Measurements from ENCODE around the gene CFAP100.

DNA sequence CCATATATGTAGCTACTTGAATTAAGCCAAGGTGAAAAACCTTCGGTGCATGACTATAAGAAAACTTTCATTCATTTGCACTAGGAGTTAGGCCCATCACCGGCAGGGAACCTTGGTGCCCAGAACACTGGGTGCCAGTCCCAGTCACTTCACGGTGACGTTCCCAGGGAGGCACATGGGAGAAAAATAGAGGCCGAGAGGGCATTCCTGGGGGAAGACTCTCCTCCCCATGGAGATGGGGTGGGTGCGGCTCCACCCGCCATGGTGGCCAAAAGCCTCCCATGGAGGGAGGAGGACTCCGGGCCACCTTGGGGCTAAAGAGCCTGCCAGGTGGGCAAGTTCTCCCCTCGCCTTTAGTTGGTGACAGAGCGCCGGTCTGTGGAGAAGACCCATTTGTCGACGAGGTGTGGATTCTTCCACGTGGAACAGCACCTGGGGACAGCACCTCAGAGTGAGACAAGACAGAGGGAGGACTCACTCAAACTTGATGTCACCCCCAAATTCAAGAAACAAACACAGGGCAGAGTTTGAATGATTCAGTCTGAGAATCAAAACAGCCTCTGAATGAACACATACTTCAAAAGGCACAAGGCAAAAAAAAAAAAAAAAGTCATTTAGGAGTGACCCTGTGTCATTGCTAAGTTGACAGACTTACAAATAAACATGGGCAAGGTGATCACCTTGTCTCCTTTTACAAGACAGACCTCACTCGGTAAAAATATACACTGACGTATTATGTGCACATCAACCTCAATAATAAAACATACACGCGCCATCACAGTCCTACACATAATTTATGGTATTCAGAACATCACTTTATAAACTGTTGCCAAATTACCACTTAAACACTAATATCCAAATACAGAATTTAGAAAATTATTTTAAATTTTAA, 42.4 kb downstream of the CFAP100 start:
- TF ChIP-seq EZH2 (optimal IDR thresholded peaks at IDR 0.05; ENCODE audit: low read depth, low read length), result no peak
- TF ChIP-seq, protein P1, sequence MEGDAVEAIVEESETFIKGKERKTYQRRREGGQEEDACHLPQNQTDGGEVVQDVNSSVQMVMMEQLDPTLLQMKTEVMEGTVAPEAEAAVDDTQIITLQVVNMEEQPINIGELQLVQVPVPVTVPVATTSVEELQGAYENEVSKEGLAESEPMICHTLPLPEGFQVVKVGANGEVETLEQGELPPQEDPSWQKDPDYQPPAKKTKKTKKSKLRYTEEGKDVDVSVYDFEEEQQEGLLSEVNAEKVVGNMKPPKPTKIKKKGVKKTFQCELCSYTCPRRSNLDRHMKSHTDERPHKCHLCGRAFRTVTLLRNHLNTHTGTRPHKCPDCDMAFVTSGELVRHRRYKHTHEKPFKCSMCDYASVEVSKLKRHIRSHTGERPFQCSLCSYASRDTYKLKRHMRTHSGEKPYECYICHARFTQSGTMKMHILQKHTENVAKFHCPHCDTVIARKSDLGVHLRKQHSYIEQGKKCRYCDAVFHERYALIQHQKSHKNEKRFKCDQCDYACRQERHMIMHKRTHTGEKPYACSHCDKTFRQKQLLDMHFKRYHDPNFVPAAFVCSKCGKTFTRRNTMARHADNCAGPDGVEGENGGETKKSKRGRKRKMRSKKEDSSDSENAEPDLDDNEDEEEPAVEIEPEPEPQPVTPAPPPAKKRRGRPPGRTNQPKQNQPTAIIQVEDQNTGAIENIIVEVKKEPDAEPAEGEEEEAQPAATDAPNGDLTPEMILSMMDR (IDR thresholded peaks at IDR 0.05; ENCODE audit: low read length), result no peak
- TF ChIP-seq EZH2phosphoT487 (IDR thresholded peaks at IDR 0.05; ENCODE audit: low read length), result no peak

All from MM.1S (cell line).